Activated CD4-positive, alpha-beta T cell treated with anti-CD3 and anti-CD28 coated beads, Interleukin-10, Interleukin-2, amounts not matched to agents 100 ng/mL and 50 ng/mL, durations not matched to agents 16 hours and 8 hours (primary cell): ENCODE measurements around the gene KLHL26.

Experiments used
- DNase-seq: peaks from one replicate; pipeline ENCODE4 v3.0.0-alpha.2; 2020

The KLHL26 gene

GRCh38 chr19:18697680-18698079, 60.9 kb downstream of the KLHL26 start:
- no peak for DNase-seq

GRCh38 chr19:18698321-18699167, 61.7 kb downstream of the KLHL26 start:
- DNase-seq: no peak

GRCh38 chr19:18699403-18700054, 62.7 kb downstream of the KLHL26 start:
- DNase-seq: no peak

- peak; percentile 80 for DNase-seq
Measured at GRCh38 chr19:18700501-18701249, 63.8 kb downstream of the KLHL26 start.

GRCh38 chr19:18701250-18701608, 64.4 kb downstream of the KLHL26 start:
- no peak for DNase-seq

GRCh38 chr19:18704054-18704453, 67.2 kb downstream of the KLHL26 start:
- no peak for DNase-seq

GRCh38 chr19:18704971-18705370, 68.1 kb downstream of the KLHL26 start:
- DNase-seq: no peak

GRCh38 chr19:18708452-18709231, 71.8 kb downstream of the KLHL26 start:
- no peak for DNase-seq

- DNase-seq: no peak
Measured at GRCh38 chr19:18709546-18709945, 72.7 kb downstream of the KLHL26 start.

GRCh38 chr19:18710186-18710585, 73.4 kb downstream of the KLHL26 start:
- no peak for DNase-seq

GRCh38 chr19:18710996-18711751, 74.3 kb downstream of the KLHL26 start:
- no peak for DNase-seq

GRCh38 chr19:18711893-18712292, 75.1 kb downstream of the KLHL26 start:
- DNase-seq: no peak

- DNase-seq: no peak
Measured at GRCh38 chr19:18712981-18713380, 76.2 kb downstream of the KLHL26 start.

- DNase-seq: no peak
Measured at GRCh38 chr19:18713550-18714117, 76.8 kb downstream of the KLHL26 start.

GRCh38 chr19:18715416-18715815, 78.6 kb downstream of the KLHL26 start:
- no peak for DNase-seq

- no peak for DNase-seq
Measured at GRCh38 chr19:18716857-18717256, 80.0 kb downstream of the KLHL26 start.

- no peak for DNase-seq
Measured at GRCh38 chr19:18717601-18718000, 80.8 kb downstream of the KLHL26 start.

- no peak for DNase-seq
Measured at GRCh38 chr19:18718015-18718526, 81.2 kb downstream of the KLHL26 start.

- no peak for DNase-seq
Measured at GRCh38 chr19:18718846-18719458, 82.1 kb downstream of the KLHL26 start.

GRCh38 chr19:18719541-18719940, 82.7 kb downstream of the KLHL26 start:
- DNase-seq: no peak
